Cardiac fibroblast (primary cell): ENCODE data around the gene RPL27.

Source experiments
- DNase-seq, 2 donors: peaks; one replicate each; pipeline versions ENCODE4 v3.0.0 to v3.0.0-alpha.2; 2010; ENCODE audit warnings: low read depth in 2 of 2
- H3K4me3 ChIP-seq, 2 donors: replicated peaks in 1 of 2; 1 replicate in 1 of 2; 2 replicates in 1 of 2; pipeline ENCODE4 v1.5.1; 2011; ENCODE audit warnings: low read depth in 2 of 2, low read length in 2 of 2, mild to moderate bottlenecking in 2 of 2, moderate library complexity in 1 of 2
- CTCF ChIP-seq: IDR thresholded peaks from one replicate; pipeline ENCODE4 v1.5.1; 2011; ENCODE audit warnings: low read depth, mild to moderate bottlenecking, low read length, inconsistent platforms

The RPL27 gene

GRCh38 chr17:43042025-43042628 lies 43.9 kb downstream of the RPL27 start:
- TF ChIP-seq CTCF, result no peak
- no peak overlapping the region for H3K4me3 ChIP-seq
- DNase-seq, result no peak

- TF ChIP-seq CTCF, result no peak
- no peak overlapping the region for H3K4me3 ChIP-seq
- no peak for DNase-seq
Measured at GRCh38 chr17:43043307-43043706, 45.1 kb downstream of the RPL27 start.

GRCh38 chr17:43044024-43044423 lies 45.8 kb downstream of the RPL27 start:
- no peak overlapping the region for H3K4me3 ChIP-seq
- no peak for TF ChIP-seq CTCF
- DNase-seq, result no peak

GRCh38 chr17:43051969-43052368 lies 53.8 kb downstream of the RPL27 start:
- no peak overlapping the region for H3K4me3 ChIP-seq
- DNase-seq, result no peak
- TF ChIP-seq CTCF, result no peak
